ENCODE data around the gene OPA3. TPM values are rescaled to one million over a fixed set of nuclear protein-coding genes. Genes with fewer than 3 reads are reported as not detected.

OPA3 gene
- total and polyA plus RNA-seq, 12 donors = 4.3 to 34.1 (median 16.7) TPM

DNA sequence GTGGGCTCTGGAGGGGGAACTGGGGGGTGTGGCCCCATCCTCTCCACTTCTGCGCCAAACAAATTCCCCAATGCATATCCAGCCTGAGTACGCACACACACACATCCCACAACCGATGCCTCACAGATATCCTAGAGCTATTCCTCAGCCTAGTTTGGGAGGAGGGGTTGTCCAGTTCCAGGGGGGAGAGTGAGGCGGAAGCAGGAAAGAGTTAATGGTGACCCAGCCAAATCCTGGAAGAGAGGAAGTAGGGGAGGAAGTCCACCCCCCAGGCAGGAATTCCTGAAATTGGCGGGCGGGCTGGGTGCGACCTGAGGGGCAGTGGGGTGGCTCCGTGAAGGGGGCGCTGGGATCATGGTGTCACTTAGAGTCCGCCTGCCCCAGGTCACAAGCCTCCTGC lies 16.5 kb upstream of the OPA3 start:
- Histone ChIP-seq H3K27me3 (peaks cover 11% of the 10 kb centered on the region), H3K4me3 (peak overlapping the region in 1 of 4 donors; percentile 43), H3K4me1 (replicated peaks in 1 of 2) (peaks cover 0 to 16% of the 10 kb centered on the region in 2 donors), H3K9me3 (replicated peaks in 1 of 3) (no peaks in the 10 kb centered on the region), H3K27ac (peak overlapping the region in 2 of 5 donors; percentile 35 to 76), H3K36me3 (replicated peaks in 1 of 2) (no peaks in the 10 kb centered on the region)
- 24 to 48% (median 30%) methylated on average over 3 to 10 of the region's 10 CpGs for WGBS, 4 donors
- no peak for DNase-seq
- intact Hi-C loops (cut with DNase I) = loop anchor here in 1 of 2 donors (5.0 kb wide), 1 partner anchor 41 kb away; no protein-coding TSS in a partner anchor
- TF ChIP-seq, protein P1, sequence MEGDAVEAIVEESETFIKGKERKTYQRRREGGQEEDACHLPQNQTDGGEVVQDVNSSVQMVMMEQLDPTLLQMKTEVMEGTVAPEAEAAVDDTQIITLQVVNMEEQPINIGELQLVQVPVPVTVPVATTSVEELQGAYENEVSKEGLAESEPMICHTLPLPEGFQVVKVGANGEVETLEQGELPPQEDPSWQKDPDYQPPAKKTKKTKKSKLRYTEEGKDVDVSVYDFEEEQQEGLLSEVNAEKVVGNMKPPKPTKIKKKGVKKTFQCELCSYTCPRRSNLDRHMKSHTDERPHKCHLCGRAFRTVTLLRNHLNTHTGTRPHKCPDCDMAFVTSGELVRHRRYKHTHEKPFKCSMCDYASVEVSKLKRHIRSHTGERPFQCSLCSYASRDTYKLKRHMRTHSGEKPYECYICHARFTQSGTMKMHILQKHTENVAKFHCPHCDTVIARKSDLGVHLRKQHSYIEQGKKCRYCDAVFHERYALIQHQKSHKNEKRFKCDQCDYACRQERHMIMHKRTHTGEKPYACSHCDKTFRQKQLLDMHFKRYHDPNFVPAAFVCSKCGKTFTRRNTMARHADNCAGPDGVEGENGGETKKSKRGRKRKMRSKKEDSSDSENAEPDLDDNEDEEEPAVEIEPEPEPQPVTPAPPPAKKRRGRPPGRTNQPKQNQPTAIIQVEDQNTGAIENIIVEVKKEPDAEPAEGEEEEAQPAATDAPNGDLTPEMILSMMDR (IDR thresholded peaks at IDR 0.05) = no peak
- no peak for TF ChIP-seq POLR2A (IDR thresholded peaks at IDR 0.05)

DNA sequence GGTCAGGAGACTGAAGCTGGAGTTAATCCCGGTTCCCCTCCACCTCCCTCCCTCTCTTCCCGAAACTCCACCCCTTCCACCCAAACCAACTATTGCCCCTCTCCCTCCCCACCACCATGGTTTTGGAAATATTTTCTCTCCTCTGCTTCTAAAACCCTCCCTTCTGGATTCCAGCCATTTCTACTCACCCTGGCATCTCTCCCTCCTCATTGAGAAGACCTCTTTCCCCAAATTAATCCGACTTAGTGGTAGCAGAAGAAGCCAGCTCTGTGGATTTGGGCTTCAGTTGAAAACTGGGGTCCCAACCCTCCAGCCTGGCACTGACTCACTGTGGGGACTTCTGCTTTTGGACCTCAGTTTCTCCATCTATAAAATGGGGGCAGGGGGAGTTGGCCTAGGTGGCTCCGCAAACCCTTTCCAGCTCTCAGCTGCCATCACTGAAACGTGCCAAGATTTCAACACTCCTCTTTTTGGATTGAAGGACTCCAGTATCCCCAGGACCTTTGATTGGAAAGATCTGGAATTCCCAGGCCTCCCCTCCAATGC lies 15.8 kb upstream of the OPA3 start:
- H3K4me3 ChIP-seq = peak overlapping the region in 1 of 4 donors; percentile 43
- DNase-seq = no peak
- peak overlapping the region in 2 of 5 donors; percentile 12 to 76 for H3K27ac ChIP-seq
- peaks cover 11% of the 10 kb centered on the region for H3K27me3 ChIP-seq
- TF ChIP-seq POLR2A (IDR thresholded peaks at IDR 0.05) = no peak
- TF ChIP-seq, protein P1 (IDR thresholded peaks at IDR 0.05) = no peak
- intact Hi-C loops (cut with DNase I) = loop anchor here in 1 of 2 donors (5.0 kb wide), 1 partner anchor 42 kb away; no protein-coding TSS in a partner anchor
- WGBS, 4 donors = 42 to 63% (median 53%) methylated on average over 4 to 5 of the region's 5 CpGs
- no peaks in the 10 kb centered on the region for H3K9me3 ChIP-seq (replicated peaks in 1 of 3)
- H3K4me1 ChIP-seq (replicated peaks in 1 of 2) = peaks cover 0 to 16% of the 10 kb centered on the region in 2 donors
- H3K36me3 ChIP-seq (replicated peaks in 1 of 2) = no peaks in the 10 kb centered on the region

DNA sequence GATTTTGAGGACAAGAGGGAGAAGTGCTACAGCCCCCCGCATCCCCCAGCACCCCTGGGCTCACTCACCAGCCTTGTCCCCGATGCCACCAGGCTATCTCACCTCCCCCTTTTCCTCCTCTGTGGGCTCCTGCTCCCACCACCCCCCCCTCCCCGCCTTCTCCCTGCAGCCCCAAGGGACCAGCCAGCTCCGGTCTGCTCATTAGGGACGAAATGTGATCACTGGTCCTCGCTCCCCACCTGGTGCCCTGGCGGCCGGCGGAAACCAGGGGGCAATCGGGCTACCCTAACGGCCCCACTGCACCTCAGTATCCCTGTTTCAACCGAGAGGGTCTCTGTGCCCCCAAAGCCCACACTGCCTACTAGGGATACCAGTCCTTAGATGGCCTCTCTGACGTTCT lies 14.7 kb upstream of the OPA3 start:
- TF ChIP-seq POLR2A (IDR thresholded peaks at IDR 0.05) = no peak
- TF ChIP-seq, protein P1 (IDR thresholded peaks at IDR 0.05) = no peak
- WGBS, 4 donors = 7 to 32% (median 22%) methylated on average over 3 to 13 of the region's 13 CpGs
- Histone ChIP-seq H3K4me3 (peak overlapping the region in 1 of 4 donors; percentile 43), H3K27me3 (peaks cover 11% of the 10 kb centered on the region), H3K27ac (peak overlapping the region in 2 of 5 donors; percentile 41 to 76), H3K9me3 (replicated peaks in 1 of 3) (no peaks in the 10 kb centered on the region), H3K36me3 (replicated peaks in 1 of 2) (no peaks in the 10 kb centered on the region), H3K4me1 (replicated peaks in 1 of 2) (peaks cover 0 to 16% of the 10 kb centered on the region in 2 donors)
- DNase-seq = no peak
- intact Hi-C loops (cut with DNase I) = no loop called here

- Histone ChIP-seq H3K4me1 (replicated peaks in 1 of 2) (peaks cover 0 to 16% of the 10 kb centered on the region in 2 donors), H3K9me3 (replicated peaks in 1 of 3) (no peaks in the 10 kb centered on the region), H3K27me3 (peaks cover 12% of the 10 kb centered on the region), H3K36me3 (replicated peaks in 1 of 2) (no peaks in the 10 kb centered on the region), H3K4me3 (peak overlapping the region in 1 of 4 donors; percentile 43), H3K27ac (peak overlapping the region in 2 of 5 donors; percentile 41 to 76)
- DNase-seq = no peak
- TF ChIP-seq POLR2A (IDR thresholded peaks at IDR 0.05) = no peak
- TF ChIP-seq, protein P1 (IDR thresholded peaks at IDR 0.05) = no peak
- intact Hi-C loops (cut with DNase I) = no loop called here
- 11 to 19% (median 16%) methylated on average over 16 to 22 of the region's 22 CpGs for WGBS, 4 donors
Observed at GRCh38 chr19:45598267-45599001, 13.8 kb upstream of the OPA3 start.

Data from adrenal gland (tissue), 12 donors.